Erythroblast (primary cell): ENCODE results near the gene SMOC2.

Source experiments
- GATA1 ChIP-seq: IDR thresholded peaks from 2 replicates; pipeline ENCODE4 v1.6.1; 2011; ENCODE audit warnings: low read depth, mild to moderate bottlenecking, control low read depth, low read length, moderate library complexity
- POLR2A ChIP-seq: IDR thresholded peaks from 2 replicates; pipeline ENCODE4 v1.6.1; 2011; ENCODE audit warnings: mild to moderate bottlenecking, low read length

- TF ChIP-seq POLR2A (no peak), GATA1 (no peak)
These were observed 49.8 kb downstream of the SMOC2 start for GRCh38 chr6:168490757-168491156.
